A673 (cell line): Measurements from ENCODE around the gene LRRIQ3.

ENCODE experiments used
- EZH2 ChIP-seq: fragments of 200-600 bp; sonication (generic); IDR thresholded peaks from 2 replicates; pipeline ENCODE4 v1.6.1; 2017; ENCODE audit warnings: borderline replicate concordance, low read depth, mild to moderate bottlenecking, mixed read lengths, antibody characterized with exemption, low read length; ENCODE audit not compliant: poor library complexity, severe bottlenecking
- TF ChIP-seq, protein P1 (sequence below): fragments of 300-800, 200-600 bp; sonication (generic); conservative IDR thresholded peaks from 2 replicates; pipeline ENCODE4 v1.5.1; 2017; ENCODE audit warnings: low read depth, mild to moderate bottlenecking, antibody characterized with exemption, low read length, moderate library complexity, mixed read lengths

DNA sequence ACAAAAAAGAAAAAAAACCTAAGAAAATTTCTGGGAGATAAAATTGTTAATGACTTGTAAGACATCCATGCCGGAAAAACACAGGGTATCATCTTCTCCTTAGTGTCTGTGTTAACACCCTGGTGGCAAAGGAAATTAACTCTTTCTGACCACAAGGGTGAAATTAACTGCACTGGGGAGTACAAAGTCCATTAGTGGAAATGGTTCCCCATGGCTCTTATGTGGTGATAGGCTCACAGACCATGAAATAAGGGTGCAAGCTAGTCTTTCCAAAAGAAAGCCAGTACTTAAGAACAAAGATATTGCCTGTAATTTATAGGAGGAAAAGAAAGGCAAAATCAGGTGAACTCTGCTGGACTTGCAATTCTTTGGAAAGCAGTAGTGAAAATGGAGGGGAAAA lies 185.4 kb downstream of the LRRIQ3 start:
- TF ChIP-seq, protein P1, sequence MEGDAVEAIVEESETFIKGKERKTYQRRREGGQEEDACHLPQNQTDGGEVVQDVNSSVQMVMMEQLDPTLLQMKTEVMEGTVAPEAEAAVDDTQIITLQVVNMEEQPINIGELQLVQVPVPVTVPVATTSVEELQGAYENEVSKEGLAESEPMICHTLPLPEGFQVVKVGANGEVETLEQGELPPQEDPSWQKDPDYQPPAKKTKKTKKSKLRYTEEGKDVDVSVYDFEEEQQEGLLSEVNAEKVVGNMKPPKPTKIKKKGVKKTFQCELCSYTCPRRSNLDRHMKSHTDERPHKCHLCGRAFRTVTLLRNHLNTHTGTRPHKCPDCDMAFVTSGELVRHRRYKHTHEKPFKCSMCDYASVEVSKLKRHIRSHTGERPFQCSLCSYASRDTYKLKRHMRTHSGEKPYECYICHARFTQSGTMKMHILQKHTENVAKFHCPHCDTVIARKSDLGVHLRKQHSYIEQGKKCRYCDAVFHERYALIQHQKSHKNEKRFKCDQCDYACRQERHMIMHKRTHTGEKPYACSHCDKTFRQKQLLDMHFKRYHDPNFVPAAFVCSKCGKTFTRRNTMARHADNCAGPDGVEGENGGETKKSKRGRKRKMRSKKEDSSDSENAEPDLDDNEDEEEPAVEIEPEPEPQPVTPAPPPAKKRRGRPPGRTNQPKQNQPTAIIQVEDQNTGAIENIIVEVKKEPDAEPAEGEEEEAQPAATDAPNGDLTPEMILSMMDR = no peak
- TF ChIP-seq EZH2 = no peak
